Measurements from ENCODE around the gene KRT38. TPM values are rescaled to one million over a fixed set of nuclear protein-coding genes. Genes with fewer than 3 reads are reported as not detected.

KRT38 gene
- total RNA-seq, 4 donors from 2014 or later, result not detected

- ATAC-seq (ENCODE audit: low FRiP score), result no peak
- TF ChIP-seq, protein P1, sequence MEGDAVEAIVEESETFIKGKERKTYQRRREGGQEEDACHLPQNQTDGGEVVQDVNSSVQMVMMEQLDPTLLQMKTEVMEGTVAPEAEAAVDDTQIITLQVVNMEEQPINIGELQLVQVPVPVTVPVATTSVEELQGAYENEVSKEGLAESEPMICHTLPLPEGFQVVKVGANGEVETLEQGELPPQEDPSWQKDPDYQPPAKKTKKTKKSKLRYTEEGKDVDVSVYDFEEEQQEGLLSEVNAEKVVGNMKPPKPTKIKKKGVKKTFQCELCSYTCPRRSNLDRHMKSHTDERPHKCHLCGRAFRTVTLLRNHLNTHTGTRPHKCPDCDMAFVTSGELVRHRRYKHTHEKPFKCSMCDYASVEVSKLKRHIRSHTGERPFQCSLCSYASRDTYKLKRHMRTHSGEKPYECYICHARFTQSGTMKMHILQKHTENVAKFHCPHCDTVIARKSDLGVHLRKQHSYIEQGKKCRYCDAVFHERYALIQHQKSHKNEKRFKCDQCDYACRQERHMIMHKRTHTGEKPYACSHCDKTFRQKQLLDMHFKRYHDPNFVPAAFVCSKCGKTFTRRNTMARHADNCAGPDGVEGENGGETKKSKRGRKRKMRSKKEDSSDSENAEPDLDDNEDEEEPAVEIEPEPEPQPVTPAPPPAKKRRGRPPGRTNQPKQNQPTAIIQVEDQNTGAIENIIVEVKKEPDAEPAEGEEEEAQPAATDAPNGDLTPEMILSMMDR (IDR thresholded peaks at IDR 0.05), result no peak
Observed at GRCh38 chr17:41413982-41414381, 26.8 kb downstream of the KRT38 start.

GRCh38 chr17:41413353-41413957 lies 27.3 kb downstream of the KRT38 start:
- ATAC-seq (ENCODE audit: low FRiP score) (no peak), DNase-seq (ENCODE audit: low spot score) (no peak)
- TF ChIP-seq, protein P1 (IDR thresholded peaks at IDR 0.05), result no peak

More at GRCh38 chr17:41413982-41414381, 26.8 kb downstream of the KRT38 start:
- no peak for DNase-seq (ENCODE audit: low spot score)

- DNase-seq (ENCODE audit: low spot score) (no peak), ATAC-seq (ENCODE audit: low FRiP score) (no peak)
- TF ChIP-seq, protein P1 (IDR thresholded peaks at IDR 0.05), result no peak
Observed at GRCh38 chr17:41411072-41411840, 29.5 kb downstream of the KRT38 start.

DNA sequence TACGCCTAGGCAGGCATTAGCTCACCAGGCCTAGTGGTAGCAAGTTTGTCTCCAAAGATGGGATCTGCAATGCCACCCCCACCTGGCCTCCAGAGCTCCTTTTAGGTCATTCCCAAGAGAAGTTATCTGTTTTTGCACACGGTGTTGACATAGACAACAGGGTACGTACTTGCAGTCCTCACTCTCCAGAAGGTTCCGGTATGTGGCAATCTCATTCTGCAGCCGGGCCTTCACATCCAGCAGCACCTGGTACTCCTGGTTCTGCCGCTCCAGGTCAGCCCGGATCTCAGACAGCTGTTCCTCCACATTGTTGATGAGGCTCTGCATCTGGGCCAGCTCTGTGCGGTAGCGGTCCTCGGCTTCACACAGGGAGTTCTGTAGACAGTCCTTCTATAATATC lies 33.6 kb downstream of the KRT38 start:
- ATAC-seq (ENCODE audit: low FRiP score) (no peak), DNase-seq (ENCODE audit: low spot score) (no peak)
- TF ChIP-seq, protein P1 (IDR thresholded peaks at IDR 0.05), result no peak

- ATAC-seq (ENCODE audit: low FRiP score) (no peak), DNase-seq (ENCODE audit: low spot score) (no peak)
- TF ChIP-seq, protein P1 (IDR thresholded peaks at IDR 0.05), result no peak
Observed at GRCh38 chr17:41406205-41406604, 34.6 kb downstream of the KRT38 start.

DNA sequence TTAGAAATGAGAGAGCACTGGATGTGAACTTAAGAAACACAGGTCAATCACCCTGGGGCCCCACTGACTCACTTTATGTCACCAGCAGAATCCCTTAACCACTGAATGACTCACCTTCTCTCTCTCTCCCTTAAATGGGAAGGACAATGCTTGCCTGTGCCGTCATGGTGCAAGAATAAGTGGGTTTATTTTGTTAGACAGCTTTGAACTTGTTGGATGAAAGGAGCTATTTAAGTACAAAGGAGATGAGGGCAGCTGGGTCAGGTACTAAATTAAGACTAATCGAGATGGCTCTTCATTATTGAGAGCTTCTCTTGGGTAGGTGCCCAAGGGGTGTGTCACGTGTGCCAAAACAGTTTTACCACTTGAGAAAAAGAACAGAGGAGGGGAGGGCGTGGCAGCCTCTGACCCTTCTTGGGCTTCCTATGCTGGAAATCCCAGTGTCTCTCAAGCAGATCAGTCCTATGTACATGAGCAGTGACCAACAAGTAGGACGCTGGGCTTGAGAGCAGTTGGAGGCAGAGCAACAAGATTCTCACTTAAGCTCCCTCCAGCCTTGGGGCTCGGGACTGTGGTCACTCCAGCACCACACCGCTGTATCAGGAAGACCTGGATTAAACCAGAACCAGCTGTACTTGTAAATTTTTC lies 36.6 kb downstream of the KRT38 start:
- ATAC-seq (ENCODE audit: low FRiP score) (no peak), DNase-seq (ENCODE audit: low spot score) (no peak)
- TF ChIP-seq, protein P1 (IDR thresholded peaks at IDR 0.05), result no peak
